K562 (cell line): Measurements from ENCODE around the gene SHANK1. TPM values are rescaled to one million over a fixed set of nuclear protein-coding genes. Genes with fewer than 3 reads are reported as not detected.

ENCODE experiments used
- CXXC5 ChIP-seq: fragments of 250-450 bp; sonication (Bioruptor Pico); IDR thresholded peaks from 2 replicates; pipeline ENCODE4 v1.8.0; 2022; ENCODE audit warnings: inconsistent platforms, mild to moderate bottlenecking, moderate library complexity
- FOXP1 ChIP-seq: sonication (generic); formaldehyde crosslinking; IDR thresholded peaks from 2 replicates; pipeline ENCODE4 v1.8.0; 2022; ENCODE audit warnings: mild to moderate bottlenecking, missing genetic modification reagents
- GMEB1 ChIP-seq: fragments of 250-450 bp; sonication (Bioruptor Pico); IDR thresholded peaks from 2 replicates; pipeline ENCODE4 v1.4.0; 2020; ENCODE audit warnings: mild to moderate bottlenecking
- HMGXB4 ChIP-seq: sonication (generic); formaldehyde crosslinking; IDR thresholded peaks from 2 replicates; pipeline ENCODE4 v1.8.1; 2023; ENCODE audit warnings: mild to moderate bottlenecking, missing genetic modification reagents
- ILK ChIP-seq: fragments of 450-650 bp; IDR thresholded peaks from 2 replicates; pipeline ENCODE4 v1.6.1; 2016; ENCODE audit warnings: missing genetic modification characterization, low read depth, mild to moderate bottlenecking, missing compliant biosample characterization, moderate library complexity, borderline replicate concordance
- KAT7 ChIP-seq: sonication (generic); formaldehyde crosslinking; IDR thresholded peaks from 2 replicates; pipeline ENCODE4 v1.8.0; 2022; ENCODE audit warnings: missing genetic modification reagents, mild to moderate bottlenecking, borderline replicate concordance
- KDM4B ChIP-seq, 2 experiments: fragments of 450-650 bp in 1 of 2; sonication (generic) in 1 of 2; IDR thresholded peaks; 2 replicates each; pipeline ENCODE4 v1.6.1; 2016 to 2017; ENCODE audit warnings: borderline replicate concordance in 2 of 2, antibody characterized with exemption in 1 of 2, low read depth in 1 of 2, mild to moderate bottlenecking in 1 of 2
- NELFE ChIP-seq: IDR thresholded peaks from 2 replicates; pipeline ENCODE4 v1.6.1; 2011; ENCODE audit warnings: mild to moderate bottlenecking; ENCODE audit not compliant: insufficient read depth, insufficient read length
- NR1H2 ChIP-seq: sonication (generic); formaldehyde crosslinking; IDR thresholded peaks from 2 replicates; pipeline ENCODE4 v1.4.0; 2020; ENCODE audit warnings: mild to moderate bottlenecking, missing genetic modification reagents
- PHF8 ChIP-seq: fragments of 200-600 bp; sonication (generic); IDR thresholded peaks from 2 replicates; pipeline ENCODE4 v1.6.1; 2012; ENCODE audit warnings: mixed run types, mild to moderate bottlenecking, inconsistent platforms, low read length, moderate library complexity, borderline replicate concordance
- PTRF ChIP-seq: fragments of 450-650 bp; IDR thresholded peaks from 2 replicates; pipeline ENCODE4 v1.6.1; 2016; ENCODE audit warnings: mild to moderate bottlenecking, missing genetic modification characterization, missing compliant biosample characterization
- SIX5 ChIP-seq, 2 experiments: IDR thresholded peaks; 2 replicates each; pipeline ENCODE4 v1.6.1; 2011; ENCODE audit warnings: low read length in 2 of 2, borderline replicate concordance in 1 of 2, low read depth in 1 of 2, mild to moderate bottlenecking in 1 of 2, moderate library complexity in 1 of 2; ENCODE audit not compliant: insufficient read depth in 1 of 2
- TOE1 ChIP-seq, 2 experiments: fragments of 450-650 bp in 1 of 2; sonication (generic) in 1 of 2; formaldehyde crosslinking in 1 of 2; IDR thresholded peaks; 2 replicates each; pipeline versions ENCODE4 v1.7.1 to v1.8.0; 2016 to 2022; ENCODE audit warnings: borderline replicate concordance in 2 of 2, mild to moderate bottlenecking in 2 of 2, antibody characterized with exemption in 1 of 2, inconsistent platforms in 1 of 2, low read depth in 1 of 2, missing genetic modification reagents in 1 of 2, moderate library complexity in 1 of 2
- USF1 ChIP-seq: sonication (generic); formaldehyde crosslinking; IDR thresholded peaks from 2 replicates; pipeline ENCODE4 v1.9.0; 2022; ENCODE audit warnings: mild to moderate bottlenecking, missing genetic modification reagents
- USF2 ChIP-seq: sonication (generic); formaldehyde crosslinking; IDR thresholded peaks from 2 replicates; pipeline ENCODE4 v1.5.0; 2020; ENCODE audit warnings: missing genetic modification reagents
- ZC3H4 ChIP-seq: sonication (generic); formaldehyde crosslinking; IDR thresholded peaks from 2 replicates; pipeline ENCODE4 v1.9.0; 2021; ENCODE audit warnings: missing genetic modification reagents, borderline replicate concordance
- ZFP91 ChIP-seq: sonication (generic); formaldehyde crosslinking; IDR thresholded peaks from 2 replicates; pipeline ENCODE4 v1.8.0; 2022; ENCODE audit warnings: mild to moderate bottlenecking, missing genetic modification reagents
- ZNF165 ChIP-seq: fragments of 250-450 bp; sonication (Bioruptor Pico); IDR thresholded peaks from 2 replicates; pipeline ENCODE4 v1.4.0; 2020; ENCODE audit warnings: borderline replicate concordance
- polyA plus RNA-seq, 8 experiments: library from polyadenylated mRNA; depleted of rRNA in 4 of 8; stranded (reverse) in 5 of 8; unstranded in 3 of 8; fragments of >200 nt; fragmentation: Nextera tagmentation in 2 of 8; fragmentation: Illumina TruSeq in 1 of 8; extraction: Ambion mirVana in 2 of 8; extraction: Trizol in 1 of 8; gene quantifications; 2 replicates each; pipeline versions ENCODE4 v1.2.1 to v1.2.3, GENCODE V29; 2011 to 2014; ENCODE audit warnings: inconsistent platforms in 1 of 8, missing spikeins in 1 of 8
- total RNA-seq, 7 experiments: library from RNA; depleted of rRNA in 6 of 7; stranded (reverse); fragments of >200 nt in 6 of 7; fragmentation: Illumina TruSeq in 2 of 7; extraction: Trizol in 2 of 7; gene quantifications; 2 replicates each; pipeline versions ENCODE4 v1.2.1 to v1.2.3, GENCODE V29; 2011 to 2021; ENCODE audit warnings: low replicate concordance in 1 of 7

The SHANK1 gene
- total and polyA plus RNA-seq, 9 of the 15 experiments (the other 6 are each of a cell fraction or from before 2014, with no cell fraction given): 0.33 to 1.3 (median 0.55) TPM; not detected in 2

GRCh38 chr19:50639121-50640112 lies 80.2 kb downstream of the SHANK1 start, which contains the start of gene SYT3 (continued):
- no peak for TF ChIP-seq HMGXB4 (CRISPR knock-in tag)
- peak; percentile 55 for TF ChIP-seq CXXC5 (CRISPR knock-in tag)
- no peak for TF ChIP-seq ZFP91
- peak; percentile 92 to 95 for TF ChIP-seq SIX5 (IDR thresholded peaks at IDR 0.05; ENCODE audit: borderline replicate concordance in 1 of 2, insufficient read depth in 1 of 2, low read depth in 1 of 2, low read length in 2 of 2)
- TF ChIP-seq PTRF (tag): no peak
- TF ChIP-seq NR1H2: no peak
- TF ChIP-seq ZC3H4 (CRISPR knock-in tag): no peak
- no peak for TF ChIP-seq NELFE
- no peak for TF ChIP-seq USF1 (CRISPR knock-in tag)
- TF ChIP-seq TOE1 (IDR thresholded peaks at IDR 0.05; ENCODE audit: borderline replicate concordance): no peak
- TF ChIP-seq TOE1 (CRISPR knock-in tag; IDR thresholded peaks at IDR 0.05; ENCODE audit: borderline replicate concordance, low read depth): no peak
- no peak for TF ChIP-seq KAT7
- TF ChIP-seq FOXP1: no peak
- TF ChIP-seq KDM4B (IDR thresholded peaks at IDR 0.05; ENCODE audit: borderline replicate concordance in 2 of 2, low read depth in 1 of 2): no peak
- no peak for TF ChIP-seq GMEB1 (CRISPR knock-in tag)
- TF ChIP-seq PHF8: peak; percentile 58; the same call in 1 of the 2 replicates
- TF ChIP-seq ILK (tag): no peak
- 0 out of 2 replicates have a peak, but pooled peaks have one; percentile 19 for TF ChIP-seq USF2 (CRISPR knock-in tag)
- no peak for TF ChIP-seq ZNF165 (CRISPR knock-in tag)
